ENCODE results near the gene TEX11. TPM values are rescaled to one million over a fixed set of nuclear protein-coding genes. Genes with fewer than 3 reads are reported as not detected.

Gene TEX11
- total and polyA plus RNA-seq, 10 of the 15 experiments (the other 5 are each of a cell fraction or from before 2014, with no cell fraction given) = not detected

DNA sequence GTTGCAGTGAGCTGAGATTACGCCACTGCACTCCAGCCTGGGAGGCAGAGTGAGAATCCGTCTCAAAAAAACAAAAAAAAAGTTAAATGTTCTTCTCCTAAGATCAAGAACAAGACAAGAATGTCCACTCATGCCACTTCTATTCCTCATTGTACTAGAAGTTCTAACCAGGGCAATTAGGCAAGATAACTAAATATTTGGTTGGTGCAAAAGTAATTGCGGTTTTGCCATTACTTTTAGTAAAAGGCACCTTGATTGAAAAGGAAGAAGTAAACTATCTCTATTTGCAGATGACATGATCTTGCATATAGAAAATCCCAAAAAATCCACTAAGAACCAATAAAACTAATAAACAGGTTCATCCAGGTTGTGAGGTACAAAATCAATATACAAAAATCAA is 46.4 kb upstream of the TEX11 start:
- Histone ChIP-seq H3K4me2 (ENCODE audit: control insufficient read depth, insufficient read depth) (no peak overlapping the region), H3K27me3 (replicated peaks in 1 of 2; ENCODE audit: control insufficient read depth in 2 of 2, insufficient read depth in 2 of 2, low read length in 1 of 2) (no peaks in the 10 kb centered on the region), H3K4me3 (no peak overlapping the region), H3K9ac (ENCODE audit: control insufficient read depth, insufficient read depth, low read length) (no peak overlapping the region), H2AFZ (ENCODE audit: control insufficient read depth, low read depth, low read length) (no peak overlapping the region), H3K9me3 (replicated peaks; ENCODE audit: control insufficient read depth, insufficient read depth, low read length) (no peaks in the 10 kb centered on the region), H4K20me1 (ENCODE audit: control insufficient read depth, insufficient read depth) (no peaks in the 10 kb centered on the region), H3K4me1 (ENCODE audit: control insufficient read depth, insufficient read depth, low read length) (no peaks in the 10 kb centered on the region), H3K36me3 (ENCODE audit: control insufficient read depth in 2 of 2, insufficient read depth in 2 of 2, low read length in 1 of 2) (no peaks in the 10 kb centered on the region), H3K79me2 (ENCODE audit: control insufficient read depth, insufficient read depth, low read length) (no peaks in the 10 kb centered on the region), H3K27ac (ENCODE audit: control insufficient read depth, insufficient read depth) (no peak overlapping the region)
- RAD21 ChIA-PET (ENCODE audit: unreplicated experiment) = no interaction called here
- WGBS (ENCODE audit: insufficient coverage, insufficient replicate concordance, low lambda C conversion rate, missing lambda C conversion rate) = 64% methylated on average over 3 of the region's 3 CpGs
- SMC1A ChIA-PET (ENCODE audit: uncharacterized antibody, unreplicated experiment) = no interaction called here
- no peak for DNase-seq (ENCODE audit: low read depth, low spot score)
- in situ Hi-C loops (cut with MboI) (no loop called here), intact Hi-C loops (cut with micrococcal nuclease; ENCODE audit: unreplicated experiment) (no loop called here)
- ATAC-seq = no peak
- no peak for FAIRE-seq
- POLR2A ChIA-PET = interaction anchor here (0.6 kb wide), 1 partner anchor 163 kb away, joined by 4 read pairs; no protein-coding TSS in a partner anchor
- CTCF ChIA-PET = no interaction called here
- no TSS peak for BruUV-seq (replicated peaks)
- TF ChIP-seq TCF7 (IDR thresholded peaks at IDR 0.05; ENCODE audit: borderline replicate concordance) (no peak), POU2F2 (IDR thresholded peaks at IDR 0.05; ENCODE audit: borderline replicate concordance, low read depth, low read length) (no peak), RBBP5 (conservative IDR thresholded peaks at IDR 0.05) (no peak), ZNF384 (IDR thresholded peaks at IDR 0.05; ENCODE audit: borderline replicate concordance, low read depth, low read length) (no peak), MXI1 (IDR thresholded peaks at IDR 0.05; ENCODE audit: low read depth, low read length) (no peak), MYB (IDR thresholded peaks at IDR 0.05; ENCODE audit: borderline replicate concordance, low read depth, low read length) (no peak), CREM (IDR thresholded peaks at IDR 0.05; ENCODE audit: low read depth) (no peak), WRNIP1 (IDR thresholded peaks at IDR 0.05; ENCODE audit: borderline replicate concordance, low read depth, low read length) (no peak), IKZF1 (conservative IDR thresholded peaks at IDR 0.05) (no peak), FOXM1 (IDR thresholded peaks at IDR 0.05; ENCODE audit: low read depth, low read length) (no peak), ZNF217 (IDR thresholded peaks at IDR 0.05) (no peak), BMI1 (IDR thresholded peaks at IDR 0.05; ENCODE audit: borderline replicate concordance) (no peak), EZH2 (IDR thresholded peaks at IDR 0.05; ENCODE audit: borderline replicate concordance, control insufficient read depth, low read depth, low read length) (no peak), NBN (IDR thresholded peaks at IDR 0.05) (no peak), MTA2 (IDR thresholded peaks at IDR 0.05; ENCODE audit: low read depth) (no peak), SIN3A (IDR thresholded peaks at IDR 0.05; ENCODE audit: low read depth, low read length) (no peak), CBX3 (IDR thresholded peaks at IDR 0.05; ENCODE audit: borderline replicate concordance, low read depth) (no peak)
- TF ChIP-seq, protein P1, sequence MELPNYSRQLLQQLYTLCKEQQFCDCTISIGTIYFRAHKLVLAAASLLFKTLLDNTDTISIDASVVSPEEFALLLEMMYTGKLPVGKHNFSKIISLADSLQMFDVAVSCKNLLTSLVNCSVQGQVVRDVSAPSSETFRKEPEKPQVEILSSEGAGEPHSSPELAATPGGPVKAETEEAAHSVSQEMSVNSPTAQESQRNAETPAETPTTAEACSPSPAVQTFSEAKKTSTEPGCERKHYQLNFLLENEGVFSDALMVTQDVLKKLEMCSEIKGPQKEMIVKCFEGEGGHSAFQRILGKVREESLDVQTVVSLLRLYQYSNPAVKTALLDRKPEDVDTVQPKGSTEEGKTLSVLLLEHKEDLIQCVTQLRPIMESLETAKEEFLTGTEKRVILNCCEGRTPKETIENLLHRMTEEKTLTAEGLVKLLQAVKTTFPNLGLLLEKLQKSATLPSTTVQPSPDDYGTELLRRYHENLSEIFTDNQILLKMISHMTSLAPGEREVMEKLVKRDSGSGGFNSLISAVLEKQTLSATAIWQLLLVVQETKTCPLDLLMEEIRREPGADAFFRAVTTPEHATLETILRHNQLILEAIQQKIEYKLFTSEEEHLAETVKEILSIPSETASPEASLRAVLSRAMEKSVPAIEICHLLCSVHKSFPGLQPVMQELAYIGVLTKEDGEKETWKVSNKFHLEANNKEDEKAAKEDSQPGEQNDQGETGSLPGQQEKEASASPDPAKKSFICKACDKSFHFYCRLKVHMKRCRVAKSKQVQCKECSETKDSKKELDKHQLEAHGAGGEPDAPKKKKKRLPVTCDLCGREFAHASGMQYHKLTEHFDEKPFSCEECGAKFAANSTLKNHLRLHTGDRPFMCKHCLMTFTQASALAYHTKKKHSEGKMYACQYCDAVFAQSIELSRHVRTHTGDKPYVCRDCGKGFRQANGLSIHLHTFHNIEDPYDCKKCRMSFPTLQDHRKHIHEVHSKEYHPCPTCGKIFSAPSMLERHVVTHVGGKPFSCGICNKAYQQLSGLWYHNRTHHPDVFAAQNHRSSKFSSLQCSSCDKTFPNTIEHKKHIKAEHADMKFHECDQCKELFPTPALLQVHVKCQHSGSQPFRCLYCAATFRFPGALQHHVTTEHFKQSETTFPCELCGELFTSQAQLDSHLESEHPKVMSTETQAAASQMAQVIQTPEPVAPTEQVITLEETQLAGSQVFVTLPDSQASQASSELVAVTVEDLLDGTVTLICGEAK (IDR thresholded peaks at IDR 0.05; ENCODE audit: borderline replicate concordance) = no peak
- TF ChIP-seq, protein P2, sequence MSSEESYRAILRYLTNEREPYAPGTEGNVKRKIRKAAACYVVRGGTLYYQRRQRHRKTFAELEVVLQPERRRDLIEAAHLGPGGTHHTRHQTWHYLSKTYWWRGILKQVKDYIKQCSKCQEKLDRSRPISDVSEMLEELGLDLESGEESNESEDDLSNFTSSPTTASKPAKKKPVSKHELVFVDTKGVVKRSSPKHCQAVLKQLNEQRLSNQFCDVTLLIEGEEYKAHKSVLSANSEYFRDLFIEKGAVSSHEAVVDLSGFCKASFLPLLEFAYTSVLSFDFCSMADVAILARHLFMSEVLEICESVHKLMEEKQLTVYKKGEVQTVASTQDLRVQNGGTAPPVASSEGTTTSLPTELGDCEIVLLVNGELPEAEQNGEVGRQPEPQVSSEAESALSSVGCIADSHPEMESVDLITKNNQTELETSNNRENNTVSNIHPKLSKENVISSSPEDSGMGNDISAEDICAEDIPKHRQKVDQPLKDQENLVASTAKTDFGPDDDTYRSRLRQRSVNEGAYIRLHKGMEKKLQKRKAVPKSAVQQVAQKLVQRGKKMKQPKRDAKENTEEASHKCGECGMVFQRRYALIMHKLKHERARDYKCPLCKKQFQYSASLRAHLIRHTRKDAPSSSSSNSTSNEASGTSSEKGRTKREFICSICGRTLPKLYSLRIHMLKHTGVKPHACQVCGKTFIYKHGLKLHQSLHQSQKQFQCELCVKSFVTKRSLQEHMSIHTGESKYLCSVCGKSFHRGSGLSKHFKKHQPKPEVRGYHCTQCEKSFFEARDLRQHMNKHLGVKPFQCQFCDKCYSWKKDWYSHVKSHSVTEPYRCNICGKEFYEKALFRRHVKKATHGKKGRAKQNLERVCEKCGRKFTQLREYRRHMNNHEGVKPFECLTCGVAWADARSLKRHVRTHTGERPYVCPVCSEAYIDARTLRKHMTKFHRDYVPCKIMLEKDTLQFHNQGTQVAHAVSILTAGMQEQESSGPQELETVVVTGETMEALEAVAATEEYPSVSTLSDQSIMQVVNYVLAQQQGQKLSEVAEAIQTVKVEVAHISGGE (CRISPR knock-in tag; IDR thresholded peaks at IDR 0.05) = no peak

Measured in GM12878 (cell line).